ENCODE results near the gene LINC00237. TPM values are rescaled to one million over a fixed set of nuclear protein-coding genes. Genes with fewer than 3 reads are reported as not detected.

The LINC00237 gene
- total RNA-seq, 2 experiments from 2014 or later = 0.35 TPM; not detected in 1

GRCh38 chr20:21101932-21102575 lies 4.1 kb downstream of the LINC00237 start:
- no peak for DNase-seq
- CTCF ChIA-PET = interaction anchor here (0.5 to 2.8 kb wide), 8 partner anchors 13 to 409 kb away, joined by 3 to 10 read pairs (median 4); partner anchors contain the start of gene KIZ
- H3K27me3 Mint-ChIP-seq = peaks cover 80% of the 10 kb centered on the region

GRCh38 chr20:21101453-21101931 lies 4.7 kb downstream of the LINC00237 start:
- CTCF ChIA-PET = interaction anchor here (0.7 to 2.8 kb wide), 6 partner anchors 14 to 615 kb away, joined by 3 to 10 read pairs (median 4); partner anchors contain the start of gene KIZ
- peaks cover 41% of the 10 kb centered on the region for H3K4me1 Mint-ChIP-seq
- H3K27ac Mint-ChIP-seq = peak overlapping the region; percentile 15
- no peaks in the 10 kb centered on the region for H3K9me3 Mint-ChIP-seq (ENCODE audit: low read depth)
- H3K4me3 Mint-ChIP-seq = peak overlapping the region; percentile 79
- ATAC-seq (peak; percentile 10), DNase-seq (no peak)
- H3K27me3 Mint-ChIP-seq = peaks cover 80% of the 10 kb centered on the region
- no peaks in the 10 kb centered on the region for H3K36me3 Mint-ChIP-seq

More at GRCh38 chr20:21101932-21102575, 4.1 kb downstream of the LINC00237 start:
- no peaks in the 10 kb centered on the region for H3K36me3 Mint-ChIP-seq
- peak overlapping the region; percentile 65 for H3K27ac Mint-ChIP-seq
- no peak for ATAC-seq
- H3K4me1 Mint-ChIP-seq = peaks cover 42% of the 10 kb centered on the region
- H3K9me3 Mint-ChIP-seq (ENCODE audit: low read depth) = no peaks in the 10 kb centered on the region
- peak overlapping the region; percentile 72 for H3K4me3 Mint-ChIP-seq

- ATAC-seq (peak; percentile 18), DNase-seq (peak; percentile 55)
- H3K4me3 Mint-ChIP-seq = peak overlapping the region; percentile 79
- CTCF ChIA-PET = interaction anchor here (0.7 to 2.8 kb wide), 5 partner anchors 25 to 615 kb away, joined by 3 to 8 read pairs (median 4); partner anchors contain the start of gene KIZ
- H3K36me3 Mint-ChIP-seq = no peaks in the 10 kb centered on the region
- peak overlapping the region; percentile 90 for H3K27ac Mint-ChIP-seq
- H3K9me3 Mint-ChIP-seq (ENCODE audit: low read depth) = no peaks in the 10 kb centered on the region
- peaks cover 81% of the 10 kb centered on the region for H3K27me3 Mint-ChIP-seq
- peaks cover 42% of the 10 kb centered on the region for H3K4me1 Mint-ChIP-seq
Measured at GRCh38 chr20:21100578-21101452, 5.3 kb downstream of the LINC00237 start.

GRCh38 chr20:21099751-21100577 lies 6.2 kb downstream of the LINC00237 start:
- peak overlapping the region; percentile 79 for H3K4me3 Mint-ChIP-seq
- peak overlapping the region; percentile 90 for H3K27ac Mint-ChIP-seq
- CTCF ChIA-PET = interaction anchor here (0.7 to 2.8 kb wide), 4 partner anchors 26 to 405 kb away, joined by 3 to 8 read pairs (median 5); partner anchors contain the start of gene KIZ
- H3K27me3 Mint-ChIP-seq = peaks cover 83% of the 10 kb centered on the region
- H3K9me3 Mint-ChIP-seq (ENCODE audit: low read depth) = no peaks in the 10 kb centered on the region
- DNase-seq = peak; percentile 79
- peak; percentile 57 for ATAC-seq
- no peaks in the 10 kb centered on the region for H3K36me3 Mint-ChIP-seq
- peaks cover 38% of the 10 kb centered on the region for H3K4me1 Mint-ChIP-seq

GRCh38 chr20:21096321-21097043 lies 9.7 kb downstream of the LINC00237 start:
- H3K27ac Mint-ChIP-seq = no peak overlapping the region
- no peak overlapping the region for H3K4me3 Mint-ChIP-seq
- no peaks in the 10 kb centered on the region for H3K9me3 Mint-ChIP-seq (ENCODE audit: low read depth)
- peaks cover 78% of the 10 kb centered on the region for H3K27me3 Mint-ChIP-seq
- no peaks in the 10 kb centered on the region for H3K36me3 Mint-ChIP-seq
- peaks cover 20% of the 10 kb centered on the region for H3K4me1 Mint-ChIP-seq
- CTCF ChIA-PET = interaction anchor here (1.0 kb wide), 1 partner anchor 139 kb away, joined by 5 read pairs; no protein-coding TSS in a partner anchor
- DNase-seq (no peak), ATAC-seq (no peak)

- no peak for DNase-seq
- Mint-ChIP-seq H3K4me3 (no peak overlapping the region), H3K36me3 (no peaks in the 10 kb centered on the region), H3K4me1 (peaks cover 3% of the 10 kb centered on the region), H3K27ac (no peak overlapping the region), H3K27me3 (peaks cover 84% of the 10 kb centered on the region), H3K9me3 (ENCODE audit: low read depth) (no peaks in the 10 kb centered on the region)
- ATAC-seq = no peak
- CTCF ChIA-PET = no interaction called here
Measured at GRCh38 chr20:21092806-21093205, 13.4 kb downstream of the LINC00237 start.

GRCh38 chr20:21090721-21091120 lies 15.4 kb downstream of the LINC00237 start:
- peaks cover 75% of the 10 kb centered on the region for H3K27me3 Mint-ChIP-seq
- no peak overlapping the region for H3K4me3 Mint-ChIP-seq
- H3K27ac Mint-ChIP-seq = no peak overlapping the region
- CTCF ChIA-PET = interaction anchor here (0.8 kb wide), 1 partner anchor 58 kb away, joined by 3 read pairs; no protein-coding TSS in a partner anchor
- DNase-seq = no peak
- ATAC-seq = no peak
- no peaks in the 10 kb centered on the region for H3K9me3 Mint-ChIP-seq (ENCODE audit: low read depth)
- H3K4me1 Mint-ChIP-seq = no peaks in the 10 kb centered on the region
- no peaks in the 10 kb centered on the region for H3K36me3 Mint-ChIP-seq

GRCh38 chr20:21090111-21090618 lies 16.0 kb downstream of the LINC00237 start:
- Mint-ChIP-seq H3K27ac (no peak overlapping the region), H3K36me3 (no peaks in the 10 kb centered on the region), H3K4me3 (no peak overlapping the region), H3K27me3 (peaks cover 74% of the 10 kb centered on the region), H3K4me1 (no peaks in the 10 kb centered on the region), H3K9me3 (ENCODE audit: low read depth) (no peaks in the 10 kb centered on the region)
- no peak for ATAC-seq
- CTCF ChIA-PET = interaction anchor here (0.8 kb wide), 1 partner anchor 58 kb away, joined by 3 read pairs; no protein-coding TSS in a partner anchor
- DNase-seq = no peak

GRCh38 chr20:21089391-21089790 lies 16.8 kb downstream of the LINC00237 start:
- H3K27me3 Mint-ChIP-seq = peaks cover 74% of the 10 kb centered on the region

GRCh38 chr20:21087862-21088540 lies 18.2 kb downstream of the LINC00237 start:
- Mint-ChIP-seq H3K36me3 (no peaks in the 10 kb centered on the region), H3K4me3 (no peak overlapping the region), H3K27me3 (peaks cover 68% of the 10 kb centered on the region), H3K9me3 (ENCODE audit: low read depth) (no peaks in the 10 kb centered on the region), H3K4me1 (no peaks in the 10 kb centered on the region), H3K27ac (no peak overlapping the region)
- DNase-seq (no peak), ATAC-seq (no peak)
- CTCF ChIA-PET = interaction anchor here (1.3 kb wide), 1 partner anchor 21 kb away, joined by 3 read pairs; no protein-coding TSS in a partner anchor

More at GRCh38 chr20:21089391-21089790, 16.8 kb downstream of the LINC00237 start:
- H3K27ac Mint-ChIP-seq = no peak overlapping the region
- CTCF ChIA-PET = no interaction called here
- no peak for DNase-seq
- H3K36me3 Mint-ChIP-seq = no peaks in the 10 kb centered on the region
- H3K4me1 Mint-ChIP-seq = no peaks in the 10 kb centered on the region
- ATAC-seq = no peak
- no peak overlapping the region for H3K4me3 Mint-ChIP-seq
- H3K9me3 Mint-ChIP-seq (ENCODE audit: low read depth) = no peaks in the 10 kb centered on the region

GRCh38 chr20:21083825-21084325 lies 22.3 kb downstream of the LINC00237 start:
- CTCF ChIA-PET = no interaction called here
- ATAC-seq = no peak
- no peaks in the 10 kb centered on the region for H3K9me3 Mint-ChIP-seq (ENCODE audit: low read depth)
- H3K4me1 Mint-ChIP-seq = no peaks in the 10 kb centered on the region
- peaks cover 44% of the 10 kb centered on the region for H3K27me3 Mint-ChIP-seq
- no peak overlapping the region for H3K4me3 Mint-ChIP-seq
- DNase-seq = no peak
- H3K27ac Mint-ChIP-seq = no peak overlapping the region
- no peaks in the 10 kb centered on the region for H3K36me3 Mint-ChIP-seq

Data from activated CD8-positive, alpha-beta memory T cell treated with anti-CD3 and anti-CD28 coated beads, Interleukin-2, amount 10 ng/mL, durations not matched to agents 7 days and 5 days (primary cell).